GM13977 (cell line): ENCODE data around the gene NKD2.

ENCODE experiments used
- DNase-seq: peaks from one replicate; pipeline ENCODE4 v3.0.0; 2012; ENCODE audit warnings: low spot score
- CTCF ChIP-seq: IDR thresholded peaks from 2 replicates; pipeline ENCODE4 v1.5.1; 2012; ENCODE audit warnings: mild to moderate bottlenecking, control low read depth; ENCODE audit not compliant: insufficient read depth; ENCODE audit errors: extremely low read depth, missing control alignments
- in situ Hi-C: fragments of 300-500 bp; cut with MboI; formaldehyde crosslinking; loops from one replicate; pipeline ENCODE4 v1.12.0; 2022; ENCODE audit warnings: low sequenced_read_pairs, low pct_unique_long_range_greater_than_20kb, mixed read lengths, inconsistent platforms; ENCODE audit not compliant: unreplicated experiment

NKD2 gene

DNA sequence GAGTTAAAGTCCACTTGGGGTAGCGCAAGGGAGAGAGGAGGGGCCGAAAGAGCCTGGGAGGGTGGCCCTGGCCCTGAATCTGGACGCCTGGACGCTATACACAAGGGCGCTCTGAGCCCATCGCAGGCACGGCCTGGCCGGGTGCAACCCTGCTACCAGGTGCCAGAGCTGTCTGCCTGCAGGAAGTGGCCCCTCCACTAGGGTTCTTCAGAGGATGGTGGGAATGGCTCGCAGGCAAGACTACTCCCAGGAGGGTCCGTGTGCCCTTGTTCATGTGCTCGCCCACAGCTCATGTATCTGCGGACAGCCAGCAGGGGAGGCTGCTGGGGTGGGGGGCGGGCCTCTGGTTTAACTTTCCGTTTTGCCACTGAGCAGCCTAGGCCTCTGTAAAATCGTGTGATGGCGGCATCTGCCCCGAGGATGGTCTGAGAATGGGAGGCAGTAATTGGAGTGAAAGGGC, 1.4 kb upstream of the NKD2 start:
- no peak for DNase-seq
- no peak for TF ChIP-seq CTCF
- in situ Hi-C loops: no loop called here

- no peak for DNase-seq
- TF ChIP-seq CTCF: no peak
- in situ Hi-C loops: no loop called here
Observed at GRCh38 chr5:1007681-1008450, 736 bp upstream of the NKD2 start.

DNA sequence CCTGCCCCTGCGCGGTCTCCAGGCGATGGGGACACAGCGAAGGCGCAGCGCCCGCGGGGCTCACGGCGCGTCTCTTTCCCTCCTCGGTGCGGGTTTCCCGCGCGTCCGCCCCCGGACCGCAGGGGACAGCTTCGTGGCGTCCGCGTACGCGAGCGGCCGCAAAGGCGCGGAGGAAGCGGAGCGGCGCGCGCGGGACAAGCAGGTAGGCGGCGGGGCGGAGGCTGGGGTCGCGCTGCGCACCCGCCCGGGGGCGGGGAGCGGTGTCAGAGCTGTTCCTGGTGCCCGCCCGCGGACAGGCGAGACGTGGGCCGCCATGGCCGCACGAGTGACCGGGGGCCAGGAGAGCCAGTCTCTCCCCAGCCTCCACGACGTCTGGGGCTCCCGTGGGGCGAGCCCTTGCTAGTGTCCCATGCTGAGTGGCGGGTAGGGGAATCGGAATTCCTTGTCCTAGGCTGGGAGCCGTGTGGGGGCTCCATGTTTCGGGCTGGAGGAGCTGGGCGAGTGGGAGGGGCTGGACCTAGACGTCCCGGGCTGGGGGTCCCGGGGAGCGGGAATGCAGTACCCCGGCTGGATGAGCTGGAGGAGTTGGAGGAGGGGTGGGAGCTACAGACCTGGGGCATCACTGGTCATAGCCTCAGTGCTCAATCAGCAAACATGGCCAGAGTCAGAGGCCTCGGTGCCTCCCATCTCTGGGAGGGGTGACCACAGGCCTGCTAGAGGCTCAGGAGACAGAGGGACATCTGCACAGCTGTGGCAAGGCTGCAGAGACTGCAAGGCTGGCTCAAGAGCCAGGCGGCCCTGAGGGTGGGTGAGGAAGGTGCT, 968 bp downstream of the NKD2 start:
- no peak for TF ChIP-seq CTCF
- DNase-seq: no peak
- in situ Hi-C loops: no loop called here

DNA sequence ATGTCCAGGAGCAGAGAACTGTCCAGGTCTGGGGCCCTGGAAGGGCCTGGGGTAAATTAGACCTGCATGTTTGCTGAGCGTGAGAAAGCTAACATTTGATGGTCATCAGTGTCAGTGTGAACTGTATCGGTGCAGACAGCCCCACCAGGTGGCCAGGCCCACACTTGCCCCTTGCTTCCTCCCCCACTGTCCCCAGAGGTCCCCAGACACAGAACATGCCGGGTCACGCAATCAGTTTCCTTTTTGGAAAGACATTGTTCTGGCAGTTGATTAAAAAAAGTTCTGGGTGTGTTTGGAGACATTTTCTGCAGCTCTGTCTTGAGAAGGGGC, 1.5 kb downstream of the NKD2 start:
- no peak for DNase-seq
- peak; percentile 20 for TF ChIP-seq CTCF
- in situ Hi-C loops: no loop called here

DNA sequence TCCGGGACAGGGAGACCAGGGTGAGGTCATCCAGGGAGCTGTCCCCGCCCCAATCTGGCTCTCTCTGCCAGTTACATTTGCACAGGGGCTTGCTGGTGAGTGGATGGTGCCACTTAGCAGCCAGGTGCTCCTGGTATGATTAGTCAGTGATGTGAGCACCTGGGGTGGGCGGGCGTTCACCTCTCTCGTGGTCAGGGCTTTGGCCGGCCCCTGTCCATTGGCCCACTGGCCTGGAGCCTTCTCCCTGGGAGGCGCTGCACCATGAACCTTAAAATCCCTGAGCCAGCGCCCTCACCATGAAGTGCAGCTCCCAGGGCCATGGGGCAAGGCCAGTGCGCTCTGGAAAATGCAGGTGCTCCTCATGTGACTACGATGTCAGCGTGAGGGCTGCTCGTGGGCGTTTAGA, 2.0 kb downstream of the NKD2 start:
- in situ Hi-C loops: no loop called here
- no peak for TF ChIP-seq CTCF
- DNase-seq: no peak

DNA sequence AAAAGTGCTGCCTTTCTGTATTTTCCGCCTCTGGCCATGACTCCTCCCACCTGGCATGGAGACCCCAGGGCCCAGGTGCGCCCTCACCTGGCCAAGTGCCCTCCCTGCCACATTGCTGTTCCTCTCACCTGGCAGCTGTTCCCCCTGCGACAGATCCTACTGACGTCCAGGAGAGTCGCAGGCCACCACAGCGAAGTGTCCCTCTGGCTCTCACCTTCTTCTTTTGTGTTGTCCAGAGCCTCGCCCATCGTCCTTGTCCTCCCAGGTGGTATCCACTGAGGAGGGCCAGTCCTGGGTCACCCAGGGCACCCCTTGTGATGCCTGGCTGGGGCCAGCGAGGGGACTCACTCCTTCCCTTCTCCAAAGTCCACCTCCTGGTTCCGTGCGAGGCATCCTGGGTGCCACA, 2.6 kb downstream of the NKD2 start:
- in situ Hi-C loops: no loop called here
- DNase-seq: peak; percentile 84
- peak; percentile 67 for TF ChIP-seq CTCF
